Left forelimb (tissue), 1 donor: ENCODE data around the gene NT5C2.
"Not testable (repeated sequence)": the region's sequence is repeated elsewhere in the genome, so short reads cannot be mapped to it uniquely, and the experiment has no call there.

ENCODE experiments used
- DNase-seq: peaks from one replicate; pipeline ENCODE4 v3.0.0-alpha.2; 2018; ENCODE audit warnings: low spot score

Gene NT5C2

DNA sequence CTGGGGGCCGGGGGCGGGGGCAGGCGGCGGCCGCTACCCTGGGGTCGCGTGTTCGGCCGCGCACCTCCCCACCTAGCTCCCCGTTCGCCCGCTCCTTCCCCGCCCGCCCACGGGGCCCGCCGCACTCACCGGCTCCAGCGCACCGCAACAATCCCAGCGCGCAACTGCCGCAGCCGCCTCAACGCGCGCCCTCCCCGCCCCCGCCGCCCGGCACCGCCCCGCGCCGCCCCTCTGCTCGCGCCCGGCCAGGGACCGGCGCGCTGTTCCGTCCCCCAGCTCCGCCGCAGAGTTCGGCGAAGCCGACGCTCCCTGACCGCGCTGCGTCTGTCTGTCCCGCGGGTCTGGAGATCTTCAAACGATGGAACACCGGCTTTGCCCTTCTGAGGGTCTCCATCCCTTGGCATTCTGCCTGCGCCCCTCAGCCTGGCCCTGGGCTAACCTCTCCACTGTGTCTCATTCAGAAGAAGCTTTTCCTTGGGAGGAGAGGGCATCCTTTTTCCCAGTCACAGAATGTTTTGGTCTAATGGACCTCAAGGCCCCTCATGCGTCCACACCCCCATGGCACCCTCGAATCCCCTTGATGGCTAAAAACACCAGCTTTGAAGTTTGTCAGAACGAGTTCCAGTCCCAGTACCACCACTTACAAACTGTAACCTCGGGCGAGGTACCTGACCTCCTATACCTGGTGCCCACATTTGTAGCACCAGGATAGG lies at the start of gene NT5C2:
Gene NT5C2 (minus strand): TSS at position 166 of the 713 bp plus-strand sequence. CDS start 18,314 bp downstream, outside the sequence.
- DNase-seq: peak; percentile 90

GRCh38 chr10:103241262-103242011 lies 48.4 kb upstream of the NT5C2 start:
- no peak for DNase-seq

GRCh38 chr10:103238506-103239252 lies 45.6 kb upstream of the NT5C2 start:
- no peak for DNase-seq

DNA sequence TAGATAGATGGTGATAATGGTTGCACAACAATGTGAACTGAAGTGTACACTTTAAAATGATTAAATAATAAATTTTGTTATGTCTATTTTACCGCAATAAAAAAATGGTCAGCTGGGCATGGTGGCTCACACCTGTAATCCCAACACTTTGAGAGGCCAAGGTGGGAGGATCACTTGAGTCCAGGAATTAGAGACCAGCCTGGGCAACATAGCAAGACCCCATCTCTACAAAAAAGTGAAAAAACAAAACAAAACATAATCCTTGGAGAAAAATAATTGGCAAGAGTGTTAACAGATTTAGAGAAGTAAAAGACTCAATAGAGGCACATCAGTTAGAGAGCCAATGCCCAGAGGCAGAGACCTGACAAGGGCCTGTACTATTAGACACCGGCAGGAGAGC lies 42.7 kb upstream of the NT5C2 start:
- no peak for DNase-seq

DNA sequence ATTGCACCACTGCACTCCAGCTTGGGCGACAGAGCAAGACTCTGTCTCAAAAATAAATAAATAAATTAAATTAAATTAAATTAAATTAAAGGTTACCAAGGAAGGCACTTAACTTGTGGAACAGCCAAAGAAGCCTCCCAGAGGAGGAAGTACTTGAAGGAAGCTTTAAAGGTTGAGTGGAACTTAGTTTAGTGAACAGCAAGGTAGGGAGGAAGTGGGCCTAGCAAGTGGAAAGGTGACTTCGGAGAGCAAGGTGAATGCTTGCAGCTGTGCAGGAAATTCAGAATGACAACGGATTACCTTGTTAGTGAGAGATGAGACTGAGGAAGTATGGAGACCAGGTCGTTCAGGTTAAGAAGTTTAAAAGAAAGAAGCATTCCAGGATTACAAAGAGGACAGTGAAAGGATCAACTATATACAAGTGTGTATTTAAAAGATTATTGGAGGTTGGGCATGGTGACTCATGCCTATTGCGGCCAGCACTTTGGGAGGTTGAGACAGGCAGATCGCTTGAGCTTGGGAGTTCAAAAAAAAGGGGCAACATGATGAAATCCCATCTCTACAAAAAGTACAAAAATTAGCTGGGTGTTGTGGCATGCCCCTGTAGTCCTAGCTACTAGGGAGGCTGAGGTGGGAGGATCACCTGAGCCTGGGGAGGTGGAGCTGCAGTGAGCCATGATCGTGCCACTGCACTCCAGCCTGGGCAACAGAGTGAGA lies 39.9 kb upstream of the NT5C2 start:
- DNase-seq: no peak

DNA sequence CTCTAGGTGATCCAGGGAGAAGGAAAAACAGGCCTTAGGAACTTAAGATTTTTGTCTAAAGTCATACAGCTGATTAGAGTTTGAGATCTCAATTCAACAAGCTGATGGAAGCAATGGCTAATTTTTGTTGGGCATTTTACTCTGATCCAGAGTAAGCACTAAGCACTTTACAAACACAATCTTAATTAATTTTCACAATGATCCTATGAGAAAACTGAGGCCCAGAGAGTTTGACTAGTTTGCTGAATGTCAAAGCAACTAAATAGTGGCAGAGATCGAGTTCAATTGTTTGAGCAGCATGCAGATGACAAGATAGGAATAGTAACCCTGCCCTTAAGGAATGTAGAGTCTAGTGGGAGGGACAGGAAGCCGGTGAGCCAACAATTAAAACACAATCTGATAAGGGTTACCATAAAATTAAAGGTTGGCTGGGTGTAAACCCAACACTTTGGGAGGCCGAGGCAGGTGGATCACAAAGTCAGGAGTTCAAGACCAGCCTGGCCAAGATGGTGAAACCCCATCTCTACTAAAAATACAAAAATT lies 39.1 kb upstream of the NT5C2 start:
- no peak for DNase-seq

GRCh38 chr10:103231047-103231551 lies 38.0 kb upstream of the NT5C2 start:
- no peak for DNase-seq

DNA sequence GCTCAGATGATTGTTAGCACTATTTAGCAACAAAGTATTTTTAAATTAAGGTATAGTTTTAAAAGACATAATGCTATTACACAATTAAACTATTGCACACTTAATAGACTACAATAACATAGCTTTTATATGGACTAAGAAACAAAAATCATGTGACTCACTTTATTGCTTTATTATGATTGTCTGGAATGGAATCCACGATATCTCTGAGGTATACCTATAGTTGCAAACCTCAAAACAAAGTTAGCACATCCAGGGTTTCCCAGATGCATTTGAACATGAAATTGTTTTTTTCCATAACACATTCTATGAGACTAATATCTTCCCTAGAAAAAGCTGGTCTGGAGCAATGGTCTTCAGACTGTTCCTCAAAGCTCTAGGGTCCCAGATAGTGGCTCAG lies 34.3 kb upstream of the NT5C2 start:
- no peak for DNase-seq

GRCh38 chr10:103225939-103226338 lies 32.9 kb upstream of the NT5C2 start:
- no peak for DNase-seq

- DNase-seq: not testable (repeated sequence)
Measured at GRCh38 chr10:103224721-103225120, 31.6 kb upstream of the NT5C2 start.

- no peak for DNase-seq
Measured at GRCh38 chr10:103224133-103224532, 31.1 kb upstream of the NT5C2 start.

GRCh38 chr10:103216362-103216761 lies 23.3 kb upstream of the NT5C2 start:
- not testable (repeated sequence) for DNase-seq

DNA sequence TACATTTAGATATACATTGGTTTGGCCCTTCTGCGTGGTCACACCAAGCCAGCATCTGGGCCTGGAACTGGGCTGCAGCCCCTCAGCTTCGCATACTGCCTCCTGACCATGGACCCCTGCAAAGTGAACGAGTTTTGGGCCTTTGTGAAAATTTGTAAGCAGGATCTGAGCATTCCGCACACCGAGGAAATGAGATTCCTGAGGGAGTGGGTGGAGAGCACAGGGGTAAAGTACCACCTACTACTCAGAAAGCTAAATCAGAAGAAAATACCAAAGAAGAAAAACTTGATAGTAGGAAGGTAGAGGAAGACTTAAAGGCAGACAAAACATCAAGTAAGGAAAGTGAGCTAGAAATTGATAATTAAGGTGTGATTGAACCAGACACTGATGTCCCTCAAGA lies 22.5 kb upstream of the NT5C2 start:
- DNase-seq: no peak

DNA sequence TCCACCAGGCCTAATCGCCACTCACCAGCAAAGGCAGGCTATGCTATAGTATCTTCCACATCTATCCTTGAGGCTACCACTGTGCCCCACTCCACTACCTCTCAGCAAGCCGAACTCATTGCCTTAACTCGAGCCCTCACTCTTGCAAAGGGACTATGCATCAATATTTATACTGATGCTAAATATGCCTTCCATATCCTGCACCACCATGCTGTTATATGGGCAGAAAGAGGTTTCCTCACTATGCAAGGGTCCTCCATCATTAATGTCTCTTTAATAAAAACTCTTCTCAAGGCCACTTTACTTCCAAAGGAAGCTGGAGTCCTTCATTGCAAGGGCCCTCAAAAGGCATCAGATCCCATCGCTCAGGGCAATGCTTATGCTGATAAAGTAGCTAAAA lies 17.2 kb upstream of the NT5C2 start:
- DNase-seq: not testable (repeated sequence)

GRCh38 chr10:103207643-103208042 lies 14.6 kb upstream of the NT5C2 start:
- DNase-seq: not testable (repeated sequence)

DNA sequence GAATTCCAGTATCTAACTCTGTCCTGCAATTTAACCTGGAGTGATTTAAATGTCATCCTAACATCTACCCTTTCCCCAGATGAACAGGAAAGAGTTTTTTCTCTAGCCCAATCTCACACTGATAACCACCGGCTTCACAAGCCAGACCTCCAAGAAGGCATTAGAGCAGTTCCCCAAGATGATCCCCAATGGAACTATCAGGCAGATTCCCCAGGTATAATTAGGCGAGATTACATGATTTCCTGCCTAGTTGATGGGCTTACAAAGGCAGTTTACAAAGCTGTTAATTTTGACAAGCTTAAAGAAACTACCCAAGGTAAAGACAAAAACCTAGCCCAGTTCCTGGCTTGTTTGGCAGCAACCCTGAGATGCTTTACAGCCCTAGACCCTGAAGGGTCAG lies 14.1 kb upstream of the NT5C2 start:
- no peak for DNase-seq

- DNase-seq: not testable (repeated sequence)
Measured at GRCh38 chr10:103206715-103207114, 13.6 kb upstream of the NT5C2 start.

GRCh38 chr10:103205401-103205800 lies 12.3 kb upstream of the NT5C2 start:
- DNase-seq: not testable (repeated sequence)

- no peak for DNase-seq
Measured at GRCh38 chr10:103204353-103205255, 11.5 kb upstream of the NT5C2 start.

- DNase-seq: no peak
Measured at GRCh38 chr10:103203466-103203865, 10.4 kb upstream of the NT5C2 start.
